HepG2 (cell line): Measurements from ENCODE around the gene ACYP2. TPM values are rescaled to one million over a fixed set of nuclear protein-coding genes. Genes with fewer than 3 reads are reported as not detected.
A peak's percentile ranks its signal among the peaks of the same experiment; 100 is the strongest.

Experiments used
- ATAC-seq: fragments of 200-7000 bp; cut with Tn5 transposase; 3 replicates; pipeline ENCODE4 v1.9.1; 2020; ENCODE audit warnings: mild to moderate bottlenecking, moderate library complexity
- BruUV-seq: library from RNA; stranded (reverse); fragments of 400-500 nt; replicated peaks from 2 replicates; lab custom pipeline; 2021; lab: Mats Ljungman, UMichigan
- CTCF ChIA-PET: fragments of 300-600 bp; formaldehyde crosslinking; extraction: SDS; loops from one replicate; lab custom pipeline; 2021; ENCODE audit warnings: low total read pairs, inconsistent platforms, low intra/inter-chr PET ratio; lab: Yijun Ruan, JAX
- POLR2A ChIA-PET: fragments of 350-600 bp; sonication (Branson Sonifier 250); formaldehyde crosslinking; loops from one replicate; lab custom pipeline; 2020; ENCODE audit warnings: antibody characterized with exemption, inconsistent platforms; lab: Yijun Ruan, JAX
- DNase-seq: peaks from one replicate; pipeline ENCODE4 v3.0.0-alpha.2; 2015; ENCODE audit warnings: low spot score
- FAIRE-seq: peaks from 3 replicates; lab custom pipeline; 2011; peaks lifted over from hg19 to GRCh38; lab: Jason Lieb, UNC
- H2AFZ ChIP-seq: one replicate; pipeline ENCODE4 v1.6.1; 2011; ENCODE audit warnings: low read length, inconsistent platforms
- H3K27ac ChIP-seq: fragments of 300-600 bp; 3 replicates; pipeline ENCODE4 v1.8.0; 2011; ENCODE audit warnings: mixed run types, mild to moderate bottlenecking, mixed read lengths, low read length, inconsistent platforms; ENCODE audit not compliant: insufficient read depth; ENCODE audit errors: extremely low read length
- H3K27me3 ChIP-seq, 2 experiments: fragments of 200-600 bp in 1 of 2; 2 replicates in 1 of 2; 3 replicates in 1 of 2; pipeline versions ENCODE4 v1.6.0 to v1.8.0; 2011; ENCODE audit warnings: low read length in 2 of 2, mild to moderate bottlenecking in 2 of 2, moderate library complexity in 2 of 2, inconsistent platforms in 1 of 2; ENCODE audit not compliant: insufficient read depth in 2 of 2, control insufficient read depth in 1 of 2
- H3K36me3 ChIP-seq, 2 experiments: fragments of 200-600 bp in 1 of 2; replicated peaks in 1 of 2; 2 replicates in 1 of 2; 3 replicates in 1 of 2; pipeline versions ENCODE4 v1.5.1 to v1.8.0; 2011; ENCODE audit warnings: low read length in 2 of 2, inconsistent platforms in 1 of 2; ENCODE audit not compliant: insufficient read depth in 2 of 2, control insufficient read depth in 1 of 2
- H3K4me1 ChIP-seq: 2 replicates; pipeline ENCODE4 v1.5.1; 2012; ENCODE audit warnings: low read length, inconsistent platforms; ENCODE audit not compliant: insufficient read depth
- H3K4me2 ChIP-seq: 2 replicates; pipeline ENCODE4 v1.6.0; 2011; ENCODE audit warnings: low read depth, low read length, inconsistent platforms
- H3K4me3 ChIP-seq, 3 experiments: fragments of 200-600 bp in 1 of 3; sonication (generic), shearing (Covaris generic) in 1 of 3; replicated peaks in 1 of 3; 2 replicates each; pipeline ENCODE4 v1.5.1; 2011 to 2016; ENCODE audit warnings: low read length in 3 of 3, inconsistent platforms in 2 of 3, low read depth in 2 of 3, mild to moderate bottlenecking in 2 of 3, control low read depth in 1 of 3, mixed read lengths in 1 of 3; ENCODE audit not compliant: insufficient read depth in 1 of 3
- H3K79me2 ChIP-seq: one replicate; pipeline ENCODE4 v1.6.1; 2011; ENCODE audit warnings: low read length, inconsistent platforms; ENCODE audit not compliant: insufficient read depth
- H3K9ac ChIP-seq: 2 replicates; pipeline ENCODE4 v1.6.0; 2011; ENCODE audit warnings: mild to moderate bottlenecking, low read depth, low read length, inconsistent platforms; ENCODE audit not compliant: insufficient read depth
- H3K9me3 ChIP-seq: 2 replicates; pipeline ENCODE4 v1.5.1; 2012; ENCODE audit warnings: mild to moderate bottlenecking, low read length
- H4K20me1 ChIP-seq: 2 replicates; pipeline ENCODE4 v1.6.0; 2011; ENCODE audit warnings: inconsistent platforms, mild to moderate bottlenecking, low read length, moderate library complexity; ENCODE audit not compliant: insufficient read depth
- MEF2D ChIP-seq: sonication (generic); formaldehyde crosslinking; IDR thresholded peaks from 2 replicates; pipeline ENCODE4 v1.5.1; 2020; ENCODE audit warnings: mild to moderate bottlenecking, missing genetic modification reagents
- SRSF1 ChIP-seq: fragments of 200-400 bp; formaldehyde crosslinking; optimal IDR thresholded peaks from 2 replicates; pipeline ENCODE3; 2017; ENCODE audit warnings: mild to moderate bottlenecking, low read depth, low read length, moderate library complexity
- ZMYM2 ChIP-seq: sonication (generic); formaldehyde crosslinking; IDR thresholded peaks from 2 replicates; pipeline ENCODE4 v1.8.0; 2022; ENCODE audit warnings: mild to moderate bottlenecking, missing genetic modification reagents
- ZNF33B ChIP-seq: sonication (generic); formaldehyde crosslinking; IDR thresholded peaks from 2 replicates; pipeline ENCODE4 v1.5.1; 2020; ENCODE audit warnings: mild to moderate bottlenecking, missing genetic modification reagents
- ZNF543 ChIP-seq: sonication (generic); formaldehyde crosslinking; IDR thresholded peaks from 2 replicates; pipeline ENCODE4 v1.4.0; 2020; ENCODE audit warnings: mild to moderate bottlenecking, missing genetic modification reagents
- ZNF629 ChIP-seq: sonication (generic); formaldehyde crosslinking; conservative IDR thresholded peaks from 2 replicates; pipeline ENCODE4 v1.5.0; 2020; ENCODE audit warnings: missing genetic modification reagents
- ZNF678 ChIP-seq: sonication (generic); formaldehyde crosslinking; IDR thresholded peaks from 2 replicates; pipeline ENCODE4 v1.4.0; 2020; ENCODE audit warnings: mild to moderate bottlenecking, missing genetic modification reagents
- ZNF768 ChIP-seq: sonication (generic); formaldehyde crosslinking; IDR thresholded peaks from 2 replicates; pipeline ENCODE4 v1.4.0; 2020; ENCODE audit warnings: missing genetic modification reagents
- WGBS: methylation state at CpG from one replicate; pipeline ENCODE4 v1.1.6; 2017; ENCODE audit warnings: low lambda C conversion rate; 5-methylcytosine and 5-hydroxymethylcytosine counted together
- in situ Hi-C: cut with HindIII; loops from 2 replicates; pipeline ENCODE4 v1.10.0; 2017; ENCODE audit warnings: low pct_unique_long_range_greater_than_20kb; ENCODE audit not compliant: extremely low pct_ligation_motif_present
- intact Hi-C: fragments of 100-400 bp; cut with micrococcal nuclease; formaldehyde crosslinking; loops from one replicate; pipeline ENCODE4 v1.10.0; 2022; ENCODE audit not compliant: unreplicated experiment
- polyA plus RNA-seq, 8 experiments: library from polyadenylated mRNA; depleted of rRNA in 3 of 8; stranded (reverse) in 7 of 8; unstranded in 1 of 8; fragments of >200 nt; fragmentation: Illumina TruSeq in 4 of 8; extraction: Trizol in 4 of 8; gene quantifications; 2 replicates each; pipeline versions ENCODE4 v1.2.1 to v1.2.3, GENCODE V29; 2011 to 2016; ENCODE audit warnings: low read depth in 4 of 8, missing spikeins in 1 of 8, mixed read lengths in 1 of 8; ENCODE audit not compliant: insufficient read depth in 1 of 8
- total RNA-seq, 5 experiments: library from RNA; depleted of rRNA; stranded (reverse); fragments of >200 nt; fragmentation: Illumina TruSeq; extraction: Trizol; gene quantifications; 2 replicates each; pipeline ENCODE4 v1.2.3, GENCODE V29; 2016; ENCODE audit warnings: low read depth in 1 of 5
- TF ChIP-seq, protein P1 (sequence below): sonication (generic); formaldehyde crosslinking; IDR thresholded peaks from 2 replicates; pipeline ENCODE4 v1.8.0; 2022; ENCODE audit warnings: missing genetic modification reagents, low read depth, mild to moderate bottlenecking, borderline replicate concordance

Gene ACYP2
- total and polyA plus RNA-seq, 2 of the 13 experiments (the other 11 are each of a cell fraction or from before 2014, with no cell fraction given), result 12.3 to 12.7 TPM

DNA sequence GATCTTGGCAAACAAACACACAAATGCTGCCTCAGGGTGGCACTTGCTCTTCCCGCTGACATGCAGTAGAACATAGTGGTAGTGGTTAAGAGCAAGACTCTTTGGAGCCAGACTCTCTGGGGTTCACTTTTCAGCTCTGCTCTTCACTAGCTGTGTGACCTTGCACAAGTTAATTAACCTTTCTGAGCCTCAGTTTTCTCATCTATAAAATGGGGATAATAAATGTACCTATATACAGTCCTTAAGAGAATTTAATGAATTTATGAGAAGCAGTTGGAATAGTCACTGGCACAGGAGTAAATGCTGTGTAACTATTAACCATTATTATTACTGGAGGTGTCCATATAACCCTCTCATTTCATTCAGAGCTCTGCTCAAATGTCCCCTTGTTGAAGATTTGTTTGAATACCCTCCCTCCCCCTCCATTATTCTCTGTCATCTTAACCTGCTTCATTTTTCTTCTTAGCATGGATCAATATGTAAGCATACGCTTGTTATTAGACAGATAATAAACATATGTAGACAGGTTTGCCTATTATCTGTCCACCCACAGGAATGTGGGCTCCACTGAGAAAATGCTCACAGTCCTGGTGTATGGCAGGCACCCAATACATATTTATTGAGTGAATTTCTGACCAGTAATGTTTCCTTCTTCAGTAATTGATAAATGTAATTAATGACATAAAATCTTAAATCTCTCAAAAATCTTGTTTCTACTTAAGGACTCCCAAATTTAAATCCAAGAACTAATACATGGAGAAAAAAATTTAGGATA is 76.1 kb downstream of the ACYP2 start:
- Histone ChIP-seq H2AFZ (no peak overlapping the region), H3K9me3 (no peaks in the 10 kb centered on the region), H3K9ac (no peak overlapping the region), H3K4me1 (peaks cover 10% of the 10 kb centered on the region), H3K79me2 (no peaks in the 10 kb centered on the region), H3K4me2 (no peak overlapping the region), H4K20me1 (no peaks in the 10 kb centered on the region), H3K36me3 (no peaks in the 10 kb centered on the region), H3K27me3 (no peaks in the 10 kb centered on the region), H3K27ac (no peak overlapping the region), H3K4me3 (no peak overlapping the region)
- WGBS, result 98% methylated on average over 2 of the region's 2 CpGs
- TF ChIP-seq ZNF678 (CRISPR knock-in tag), result no peak
- TF ChIP-seq MEF2D, result no peak
- no peak for TF ChIP-seq SRSF1
- TF ChIP-seq, protein P1, sequence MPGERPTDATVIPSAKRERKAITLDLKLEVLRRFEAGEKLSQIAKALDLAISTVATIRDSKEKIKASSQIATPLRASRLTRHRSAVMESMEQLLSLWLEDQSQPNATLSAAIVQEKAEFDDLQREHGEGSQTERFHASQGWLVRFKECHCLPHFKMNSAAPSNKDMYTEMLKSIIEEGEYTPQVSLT (CRISPR knock-in tag), result no peak
- TF ChIP-seq ZMYM2 (CRISPR knock-in tag), result no peak
- no peak for TF ChIP-seq ZNF543 (CRISPR knock-in tag)
- TF ChIP-seq ZNF629 (CRISPR knock-in tag), result peak; percentile 85
- TF ChIP-seq ZNF768 (CRISPR knock-in tag), result peak; percentile 38; the same call in 1 of the 2 replicates
- no peak for TF ChIP-seq ZNF33B (CRISPR knock-in tag)
- no peak for FAIRE-seq
- intact Hi-C loops (no loop called here), in situ Hi-C loops (no loop called here)
- ChIA-PET POLR2A (no interaction called here), CTCF (no interaction called here)
- no peak for ATAC-seq
- no peak for DNase-seq
- no TSS peak for BruUV-seq
